Superior temporal gyrus (tissue), 1 donor: ENCODE measurements around the gene HEATR5A.
"Not testable (repeated sequence)": the region's sequence is repeated elsewhere in the genome, so short reads cannot be mapped to it uniquely, and the experiment has no call there.

Source experiments
- DNase-seq: peaks from one replicate; pipeline ENCODE4 v3.0.0-alpha.2; 2016; ENCODE audit errors: extremely low spot score

HEATR5A gene

DNA sequence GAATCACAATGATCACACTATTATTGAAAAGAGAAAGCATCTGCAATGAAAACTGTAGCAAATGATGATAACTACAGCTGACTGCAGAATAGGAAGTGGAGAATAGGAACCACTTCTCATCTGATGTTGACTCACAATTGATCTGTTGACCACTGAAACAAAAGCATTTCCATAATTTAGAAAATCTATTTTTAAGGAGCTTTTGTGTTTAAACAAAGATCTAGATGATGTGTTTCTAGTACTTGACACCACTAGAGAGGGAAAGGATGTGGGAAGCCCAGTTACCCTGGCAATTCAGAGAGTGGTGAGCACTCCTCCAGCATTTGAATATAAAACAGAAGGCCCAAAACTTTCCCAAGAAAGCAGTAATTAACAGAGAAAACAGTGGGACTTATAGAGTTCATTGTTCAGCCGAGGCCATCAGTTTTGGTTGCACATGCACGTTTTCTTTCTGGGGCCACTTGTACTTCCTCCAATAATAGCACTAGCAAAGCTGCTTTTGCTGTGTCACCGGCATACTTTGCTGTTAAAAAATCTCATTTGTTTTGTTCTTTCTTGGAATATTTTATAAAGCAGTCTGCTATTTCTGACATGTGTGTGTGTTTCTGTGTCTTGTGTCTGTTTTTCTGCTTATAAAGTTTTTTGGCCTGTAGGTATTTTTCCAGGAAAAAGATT, 136.6 kb downstream of the HEATR5A start:
- peak; percentile 21 for DNase-seq

DNA sequence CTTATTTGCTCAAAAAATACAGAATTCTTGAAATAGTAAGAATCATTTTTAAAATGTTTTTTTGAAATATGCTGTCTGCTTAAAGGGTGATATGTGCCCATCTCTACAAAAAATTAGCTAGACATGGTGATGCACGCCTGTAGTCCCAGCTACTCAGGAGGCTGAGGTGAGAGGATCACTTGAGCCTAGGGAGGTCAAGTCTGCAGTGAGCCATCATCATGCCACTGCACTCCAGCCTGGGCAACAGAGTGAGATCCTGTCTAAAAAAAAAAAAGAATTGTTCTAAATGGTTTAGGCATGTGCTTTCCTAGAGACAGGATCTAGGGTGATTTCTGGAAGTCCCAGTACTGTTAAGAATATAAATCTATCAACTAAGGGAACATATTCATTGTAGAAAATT, 137.2 kb downstream of the HEATR5A start:
- DNase-seq: no peak

DNA sequence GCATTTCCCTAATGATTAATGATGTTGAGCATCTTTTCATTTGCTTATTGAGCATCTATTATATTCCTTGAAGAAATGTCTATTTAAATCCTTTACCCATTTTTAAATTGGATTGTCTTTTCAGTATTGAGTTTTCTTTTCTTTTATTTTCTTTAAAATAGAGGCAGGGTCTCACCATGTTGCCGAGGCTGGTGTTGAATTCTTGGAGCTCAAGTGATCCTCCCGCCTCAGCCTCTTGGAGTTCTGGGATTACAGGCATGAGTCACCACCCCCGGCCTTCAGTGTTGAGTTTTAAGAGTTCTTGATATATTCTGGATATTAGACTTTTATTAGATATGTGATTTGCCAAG, 139.5 kb downstream of the HEATR5A start:
- no peak for DNase-seq

DNA sequence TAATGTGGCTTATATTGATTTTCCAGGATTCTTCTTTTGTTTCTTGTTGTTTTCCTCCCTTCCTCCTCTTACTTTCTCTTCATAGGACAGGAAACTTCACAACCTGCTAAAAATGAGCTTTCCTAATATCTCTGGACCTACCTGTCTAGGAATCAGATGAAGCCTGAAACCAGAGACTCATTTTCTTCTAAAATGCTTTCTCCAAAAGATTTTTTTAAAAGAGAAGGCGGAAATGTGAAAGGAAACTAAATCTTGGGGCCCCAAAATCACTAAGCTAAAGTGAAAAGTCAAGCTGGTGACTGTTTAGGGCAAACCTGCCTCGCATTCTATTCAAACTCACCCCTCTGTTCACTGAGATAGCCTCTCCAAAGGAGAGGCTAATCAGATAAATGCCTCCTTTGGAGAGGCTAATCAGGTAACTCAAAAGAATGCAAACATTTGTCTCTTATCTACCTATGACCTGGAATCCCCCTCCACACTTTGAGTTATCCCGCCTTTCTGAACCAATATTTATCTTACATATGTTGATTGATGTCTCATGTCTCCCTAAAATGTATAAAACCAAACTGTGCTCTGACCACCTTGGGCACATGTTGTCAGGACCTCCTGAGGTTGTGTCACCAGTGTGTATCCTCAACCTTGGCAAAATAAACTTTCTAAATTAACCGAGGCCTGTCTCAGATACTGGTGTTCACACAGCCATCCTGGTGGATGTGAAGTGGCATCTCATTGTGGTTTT, 140.0 kb downstream of the HEATR5A start:
- DNase-seq: no peak

DNA sequence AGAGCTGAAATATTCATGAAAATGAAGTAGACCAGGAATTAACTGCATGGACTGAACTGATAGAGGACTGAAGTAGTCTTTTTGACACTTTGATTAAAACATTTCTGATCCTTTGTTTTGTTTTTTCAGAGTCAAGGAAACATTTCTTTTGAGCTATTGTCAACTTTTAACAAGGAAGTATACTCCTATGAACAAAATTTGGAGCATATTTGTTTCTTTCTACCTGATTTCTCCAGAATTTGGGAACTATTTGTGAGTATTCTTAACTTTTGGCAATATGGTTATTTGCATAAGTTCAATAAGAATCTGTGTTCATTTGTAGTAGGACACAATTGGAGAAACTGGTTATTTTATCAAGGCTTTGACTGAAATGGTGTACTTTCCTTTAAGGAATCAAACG, 141.5 kb downstream of the HEATR5A start:
- no peak for DNase-seq

DNA sequence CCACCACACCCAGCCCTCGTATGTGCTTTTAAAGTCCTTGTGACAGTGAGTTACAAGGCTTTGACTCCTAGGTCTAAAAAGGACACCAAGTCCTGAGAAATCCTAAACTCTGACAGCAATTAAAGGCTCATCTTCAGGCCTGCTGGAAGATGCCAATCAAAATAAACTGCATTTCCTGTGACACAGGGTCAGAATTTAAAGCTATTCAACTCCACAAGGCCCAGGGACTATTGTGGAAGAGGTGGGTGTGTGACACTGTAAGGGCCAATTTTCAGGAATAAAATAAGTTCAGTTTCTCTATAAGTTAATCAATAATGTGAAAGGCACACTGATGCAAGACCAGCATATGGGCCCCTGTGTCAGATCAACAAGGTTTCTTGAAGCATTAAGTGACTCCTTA, 143.3 kb downstream of the HEATR5A start:
- no peak for DNase-seq

DNA sequence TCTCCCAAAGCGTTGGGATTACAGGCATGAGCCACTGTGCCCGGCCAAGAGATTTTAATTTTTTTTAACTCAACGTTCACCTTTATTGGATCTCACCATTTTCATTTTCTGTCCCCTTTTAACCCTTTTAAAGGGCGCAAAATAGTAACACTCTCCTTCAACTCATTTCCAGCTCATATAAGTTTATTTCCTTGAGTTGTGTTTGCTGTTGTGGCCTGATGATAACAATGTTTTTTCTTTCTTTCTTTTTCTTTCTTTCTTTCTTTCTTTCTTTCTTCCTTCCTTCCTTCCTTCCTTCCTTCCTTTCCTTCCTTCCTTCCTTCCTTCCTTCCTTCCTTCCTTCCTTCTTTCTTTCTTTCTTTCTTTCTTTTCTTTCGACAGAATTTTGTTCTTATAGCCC, 143.9 kb downstream of the HEATR5A start:
- not testable (repeated sequence) for DNase-seq

DNA sequence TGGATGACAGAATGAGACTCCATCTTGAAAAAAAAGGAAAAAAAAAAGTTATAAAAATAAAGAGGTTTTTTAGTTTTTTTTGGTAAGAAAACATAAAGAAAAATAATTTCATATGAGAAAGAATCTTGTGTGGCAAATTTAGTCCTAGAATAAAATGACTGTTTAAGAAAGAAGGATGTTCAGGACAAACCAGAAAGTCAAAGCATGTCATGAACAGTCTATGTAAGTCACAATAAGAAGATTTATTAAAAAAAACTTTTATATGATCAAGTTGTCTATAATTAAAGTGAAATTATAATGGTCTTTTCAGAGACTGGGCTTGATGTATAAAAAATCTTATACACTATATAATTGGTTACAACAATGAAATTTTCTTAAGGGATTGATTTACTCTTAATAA, 144.6 kb downstream of the HEATR5A start:
- no peak for DNase-seq

DNA sequence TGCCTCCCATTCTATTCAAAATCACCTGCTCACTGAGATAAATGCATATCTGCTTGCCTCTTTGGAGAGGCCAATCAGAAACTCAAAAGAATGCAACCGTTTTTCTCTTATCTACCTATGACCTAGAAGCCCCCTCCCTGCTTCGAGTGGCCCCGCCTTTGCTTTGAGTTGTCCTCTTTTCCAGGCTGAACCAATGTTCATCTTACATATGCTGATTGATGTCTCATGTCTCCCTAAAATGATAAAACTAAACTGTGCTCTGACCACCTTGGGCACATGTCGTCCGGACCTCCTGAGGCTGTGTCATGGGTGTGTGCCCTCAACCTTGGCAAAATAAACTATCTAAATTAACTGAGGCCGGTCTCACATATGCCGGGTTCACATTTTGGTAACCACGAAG, 148.7 kb downstream of the HEATR5A start:
- DNase-seq: no peak

DNA sequence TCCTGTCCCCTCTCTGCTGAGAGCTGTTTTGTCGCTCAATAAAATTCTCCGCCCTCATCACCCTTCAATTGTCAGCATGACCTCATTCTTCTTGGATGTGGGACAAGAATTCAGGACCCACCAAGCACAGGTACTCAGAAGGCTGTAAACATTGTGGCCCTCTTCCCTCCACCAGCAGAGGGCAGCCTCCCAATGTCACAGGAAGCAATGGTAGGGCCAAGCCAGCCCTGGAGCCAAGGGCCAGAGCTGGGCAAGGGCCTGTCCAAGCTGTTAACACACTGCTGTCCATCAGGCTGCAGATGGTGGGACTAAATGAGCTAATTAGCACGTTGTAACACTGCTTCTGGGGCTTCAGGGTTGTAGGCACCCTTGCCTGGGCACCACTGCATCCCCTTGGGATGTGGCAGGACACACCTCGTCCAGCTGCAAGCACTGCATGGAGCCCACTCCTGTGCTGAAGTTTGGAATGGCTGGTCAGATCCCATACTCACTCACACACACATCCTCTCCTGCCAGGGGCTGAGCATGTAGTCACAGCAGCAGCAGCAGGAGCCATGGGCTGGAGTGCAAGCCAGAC, 150.1 kb downstream of the HEATR5A start:
- no peak for DNase-seq

DNA sequence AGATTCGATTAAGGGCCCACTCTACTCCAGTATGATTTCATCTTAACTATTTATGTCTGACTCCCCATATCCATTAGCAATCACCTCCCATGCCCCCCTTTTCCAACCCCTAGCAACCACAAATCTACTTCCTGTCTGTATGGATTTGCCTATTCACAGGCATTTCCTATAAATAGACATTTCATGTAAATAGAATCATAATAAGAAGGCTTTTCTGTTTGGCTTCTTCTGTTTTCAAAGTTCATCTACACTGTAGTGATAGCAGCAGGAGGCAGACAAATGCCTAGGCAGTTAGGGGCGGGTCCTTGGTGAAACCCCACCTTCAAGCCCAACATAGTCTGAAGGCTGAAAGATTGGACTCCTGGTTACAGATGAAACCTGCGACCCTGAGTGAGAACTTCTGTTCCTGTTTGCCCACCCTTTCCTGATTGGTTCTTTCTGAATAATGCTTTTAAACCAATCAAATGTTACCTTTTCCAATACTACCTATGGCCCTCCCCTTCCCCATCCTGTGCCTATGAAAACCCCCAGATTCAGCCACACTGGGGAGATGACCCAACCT, 150.6 kb downstream of the HEATR5A start:
- DNase-seq: no peak

DNA sequence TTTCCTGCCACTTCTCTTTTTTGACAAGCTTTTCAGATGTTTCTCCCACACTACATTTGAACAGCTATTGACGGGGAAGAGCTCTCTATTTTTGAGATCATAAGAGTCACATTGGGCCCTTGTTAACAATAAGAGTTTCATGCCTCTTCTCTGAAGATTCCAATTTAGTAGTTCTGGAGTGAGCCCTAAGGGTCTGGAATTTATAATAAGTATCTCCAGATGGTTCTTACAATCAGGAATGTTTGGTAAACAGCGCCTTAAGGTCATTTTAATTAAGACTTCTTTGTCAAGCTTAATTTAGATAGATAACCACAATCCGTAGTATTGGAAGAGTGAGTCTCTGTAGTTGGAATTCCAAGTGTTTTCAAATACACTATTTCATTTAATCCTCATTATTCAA, 152.1 kb downstream of the HEATR5A start:
- DNase-seq: no peak

DNA sequence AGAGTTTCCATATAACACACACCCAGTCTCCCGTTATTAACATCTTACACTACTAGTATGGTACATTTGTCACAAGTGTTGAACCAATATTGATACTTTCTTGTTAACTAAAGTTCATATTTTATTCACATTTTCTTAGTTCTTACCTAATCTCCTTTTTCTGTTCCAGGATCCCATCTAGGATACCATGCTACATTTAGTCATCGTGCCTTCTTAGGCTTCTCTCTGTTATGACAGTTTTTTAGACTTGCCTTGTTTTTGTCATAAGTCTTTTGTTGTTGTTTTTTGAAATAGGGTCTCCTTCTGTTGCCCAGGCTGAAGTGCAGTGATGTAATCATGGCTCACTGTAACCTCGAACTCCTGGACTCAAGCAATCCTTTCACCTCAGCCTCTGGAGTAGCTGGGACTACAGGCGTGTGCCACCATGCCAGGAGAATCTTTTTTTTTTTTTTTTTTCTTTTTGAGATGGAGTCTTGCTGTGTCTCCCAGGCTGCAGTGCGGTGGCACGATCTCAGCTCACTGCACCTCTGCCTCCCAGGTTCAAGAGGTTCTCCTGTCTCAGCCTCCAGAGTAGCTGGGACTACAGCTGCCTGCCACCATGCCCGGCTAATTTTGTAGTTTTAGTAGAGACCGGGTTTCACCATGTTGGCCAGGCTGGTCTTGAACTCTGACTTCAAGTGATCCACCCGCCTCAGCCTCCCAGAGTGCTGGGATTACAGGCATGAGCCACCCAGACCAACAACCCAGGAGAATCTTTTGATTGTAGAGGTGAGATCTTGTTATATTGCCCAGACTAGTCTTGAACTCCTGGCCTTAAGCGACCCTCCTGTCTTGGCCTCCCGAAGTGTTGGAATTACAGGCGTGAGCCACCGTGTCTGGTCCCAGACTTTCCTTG, 153.7 kb downstream of the HEATR5A start:
- DNase-seq: no peak

DNA sequence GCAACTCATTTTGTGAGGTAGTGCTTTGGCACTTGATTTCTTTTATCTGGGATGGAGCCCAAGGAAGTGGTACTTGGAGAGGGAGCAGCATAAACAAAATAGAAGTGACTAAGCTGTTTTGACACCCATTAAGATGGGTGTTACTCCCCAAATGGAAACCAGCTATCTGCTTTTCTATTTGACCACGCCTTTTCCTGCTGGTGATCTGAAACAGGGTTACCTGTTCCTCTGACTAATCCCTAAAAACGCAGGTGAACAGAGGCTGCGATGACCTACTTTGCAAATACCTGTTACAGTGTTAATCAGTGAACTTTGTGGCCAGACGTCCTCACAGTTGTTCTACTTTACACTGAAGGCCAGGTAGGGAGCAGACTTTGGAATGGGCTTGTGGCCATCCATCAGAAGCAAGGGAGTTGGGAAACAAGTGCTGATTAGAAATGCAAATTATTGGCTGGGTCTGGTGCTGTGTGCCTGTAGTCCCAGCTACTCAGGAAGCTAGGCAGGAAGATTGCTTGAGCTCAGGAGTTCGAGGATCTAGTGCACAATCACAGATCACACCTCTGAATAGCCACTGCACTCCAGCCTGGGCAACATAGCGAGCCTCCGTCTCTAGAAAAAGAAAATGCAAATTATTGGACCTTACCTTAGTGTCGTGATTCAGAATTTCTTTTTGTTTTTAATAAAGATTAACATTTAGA, 154.5 kb downstream of the HEATR5A start:
- DNase-seq: no peak

DNA sequence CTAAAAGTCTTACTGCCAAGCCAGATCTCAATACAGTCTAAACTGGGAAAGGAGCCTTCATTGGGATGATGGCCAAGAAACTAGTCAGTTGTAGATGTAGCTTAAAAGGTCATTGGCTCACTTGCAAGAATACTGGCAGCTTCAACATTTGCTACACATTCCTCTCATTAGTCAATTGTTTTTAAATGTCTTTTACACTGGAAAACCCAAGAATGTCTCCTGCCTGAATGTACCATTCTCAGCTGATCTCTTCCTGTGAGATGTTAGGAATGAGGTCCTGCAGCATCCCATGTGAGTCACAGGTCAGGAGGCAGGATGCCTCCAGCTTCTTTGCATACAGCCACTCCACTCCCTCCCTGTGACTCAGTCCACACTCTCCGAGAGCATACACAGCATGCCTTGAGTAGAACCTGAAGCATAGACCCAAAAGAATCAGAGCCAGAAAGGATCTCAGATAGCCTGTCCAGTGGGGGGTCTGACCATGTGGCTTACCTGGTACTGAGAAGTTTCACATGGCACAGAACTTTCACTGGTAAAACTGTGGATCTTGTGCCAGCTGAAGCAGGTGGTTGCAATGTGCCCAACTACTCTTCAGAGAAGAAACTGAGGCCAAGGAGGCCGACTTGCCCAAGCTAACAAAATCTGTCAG, 156.7 kb downstream of the HEATR5A start:
- DNase-seq: peak; percentile 12

DNA sequence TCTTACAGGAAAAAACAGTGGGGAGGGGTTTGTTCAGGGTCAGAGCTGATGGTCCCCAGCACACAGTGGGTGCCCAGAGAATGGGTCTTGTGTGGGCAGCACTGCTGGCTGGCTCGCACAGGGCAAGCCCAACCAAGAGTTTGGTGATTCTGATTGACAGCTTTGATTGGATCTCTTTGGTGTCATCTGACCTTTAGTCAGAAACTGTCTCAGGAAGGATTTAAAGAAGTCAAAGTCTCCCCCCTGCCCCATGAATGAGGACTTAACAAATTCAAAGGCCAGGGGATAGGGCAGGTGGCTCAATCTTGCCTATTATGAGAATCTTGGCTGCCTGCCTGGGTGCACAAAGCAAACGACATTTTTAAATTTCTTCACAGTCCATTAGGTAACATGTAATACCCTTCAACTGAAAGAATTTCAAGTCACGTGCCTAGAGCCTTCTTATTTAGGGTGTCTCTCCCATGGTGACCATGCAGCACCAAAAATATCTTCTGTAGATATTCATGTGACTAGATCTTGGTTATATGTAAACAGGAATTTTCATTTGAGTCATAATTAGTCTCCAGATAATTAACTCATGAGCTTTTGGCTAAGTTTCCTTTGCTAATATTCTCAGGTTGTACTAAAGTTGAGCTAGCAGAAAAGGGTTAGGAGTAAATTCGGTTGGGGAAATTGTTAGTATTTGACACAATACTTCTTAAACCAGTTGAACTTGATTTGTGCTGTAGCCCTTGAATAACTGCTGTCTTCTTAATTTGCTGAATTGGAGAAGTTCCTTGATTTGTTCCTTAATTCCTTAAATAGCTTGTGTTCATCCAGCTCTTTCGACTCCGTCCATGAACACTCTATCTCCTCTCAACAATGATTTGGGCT, 158.3 kb downstream of the HEATR5A start:
- no peak for DNase-seq

DNA sequence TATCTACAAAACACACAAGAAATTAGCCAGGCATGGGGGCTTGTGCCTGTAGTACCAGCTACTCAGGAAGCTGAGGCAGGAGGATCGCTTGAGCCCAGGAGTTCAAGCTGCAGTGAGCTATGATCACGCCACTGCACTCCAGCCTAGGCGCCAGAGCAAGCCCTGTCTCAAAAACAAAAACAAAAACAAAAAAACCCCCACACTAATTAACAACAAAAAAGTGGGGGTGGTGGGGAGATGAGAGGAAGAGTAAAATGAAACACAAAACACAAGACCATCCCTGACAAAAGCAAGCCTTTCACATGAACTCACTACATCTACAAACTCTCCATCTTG, 158.9 kb downstream of the HEATR5A start:
- no peak for DNase-seq

DNA sequence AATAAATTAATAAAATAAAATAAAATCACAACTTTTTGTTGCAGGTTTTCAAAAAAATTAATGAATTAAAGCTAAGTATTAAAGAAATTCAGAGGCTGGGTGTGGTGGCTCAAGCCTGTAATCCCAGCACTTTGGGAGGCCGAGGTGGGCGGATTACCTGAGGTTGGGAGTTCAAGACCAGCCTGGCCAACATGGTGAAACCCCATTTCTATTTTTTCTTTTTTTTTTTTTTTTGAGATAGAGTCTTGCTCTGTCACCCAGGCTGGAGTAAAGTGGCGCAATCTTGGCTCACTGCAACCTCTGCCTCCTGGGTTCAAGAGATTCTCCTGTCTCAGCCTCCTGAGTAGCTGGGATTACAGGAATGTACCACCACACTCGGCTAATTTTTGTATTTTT, 161.3 kb downstream of the HEATR5A start:
- not testable (repeated sequence) for DNase-seq

DNA sequence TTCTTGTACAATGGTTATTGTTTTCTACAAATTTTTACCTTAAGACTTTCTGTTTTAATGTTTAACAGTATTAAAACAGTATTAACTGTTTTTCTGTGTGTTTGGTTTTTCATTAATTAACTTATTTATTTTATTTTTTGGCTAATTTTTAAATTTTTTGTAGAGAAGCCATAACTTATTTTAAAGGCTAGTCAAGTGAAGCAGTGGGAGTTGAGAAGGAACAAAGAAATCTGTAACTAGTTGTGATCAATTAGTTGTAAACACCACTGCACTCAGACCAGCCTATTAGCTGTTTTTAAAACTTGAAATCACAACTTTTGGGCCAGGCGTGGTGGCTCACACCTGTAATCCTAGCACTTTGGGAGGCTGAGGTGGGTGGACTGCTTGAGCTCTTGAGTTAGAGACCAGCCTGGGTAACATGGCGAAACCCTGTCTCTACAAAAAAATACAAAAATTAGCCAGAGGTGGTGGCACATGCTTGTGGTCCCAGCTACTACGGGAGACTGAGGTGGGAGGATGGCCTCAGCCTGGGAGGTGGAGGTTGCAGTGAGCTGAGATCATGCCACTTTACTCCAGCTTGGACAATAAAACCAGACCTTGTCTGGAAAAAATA, 161.8 kb downstream of the HEATR5A start:
- DNase-seq: no peak
